ENCODE results near the gene ANKRD12. TPM values are rescaled to one million over a fixed set of nuclear protein-coding genes. Genes with fewer than 3 reads are reported as not detected.
"Not testable (repeated sequence)": the region's sequence is repeated elsewhere in the genome, so short reads cannot be mapped to it uniquely, and the experiment has no call there.

Gene ANKRD12
- total RNA-seq, 1 donor from 2014 or later: 47.2 TPM

DNA sequence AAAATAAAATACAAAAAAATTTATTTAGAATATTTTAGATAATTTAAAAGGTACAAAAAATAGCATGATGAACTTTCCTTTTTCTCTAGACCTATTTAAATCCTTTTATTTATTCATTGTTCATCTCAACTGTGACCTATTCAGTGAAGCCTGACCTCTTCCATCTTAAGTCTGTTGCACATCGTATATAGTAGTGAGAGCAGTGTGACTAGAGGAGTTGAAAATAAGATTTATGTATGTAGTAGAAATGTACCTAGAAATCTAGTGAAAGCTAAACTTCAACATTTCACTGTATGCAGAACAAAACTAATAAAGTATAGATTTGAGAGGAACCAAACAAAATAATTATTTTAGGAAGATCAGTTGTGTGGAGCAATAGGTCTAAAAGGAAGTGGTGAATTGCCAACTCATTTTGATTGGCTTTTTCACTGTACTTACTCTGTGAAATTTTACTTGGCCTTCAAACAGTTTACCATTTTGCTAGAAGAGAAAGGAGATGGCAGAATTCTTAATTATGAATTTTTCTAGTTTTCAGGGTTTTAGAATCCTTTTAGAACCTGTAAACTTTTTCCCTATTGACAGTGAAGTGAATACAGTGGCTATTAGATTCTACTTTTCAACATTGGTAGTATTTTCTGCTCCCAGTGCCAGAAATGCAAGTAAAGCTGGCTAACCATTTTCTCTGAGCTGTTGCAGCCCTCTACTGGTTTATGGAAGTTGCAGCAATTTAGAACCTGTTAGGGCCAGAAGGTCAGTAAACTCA, 11.0 kb downstream of the ANKRD12 start:
- DNase-seq: peak; percentile 55

DNA sequence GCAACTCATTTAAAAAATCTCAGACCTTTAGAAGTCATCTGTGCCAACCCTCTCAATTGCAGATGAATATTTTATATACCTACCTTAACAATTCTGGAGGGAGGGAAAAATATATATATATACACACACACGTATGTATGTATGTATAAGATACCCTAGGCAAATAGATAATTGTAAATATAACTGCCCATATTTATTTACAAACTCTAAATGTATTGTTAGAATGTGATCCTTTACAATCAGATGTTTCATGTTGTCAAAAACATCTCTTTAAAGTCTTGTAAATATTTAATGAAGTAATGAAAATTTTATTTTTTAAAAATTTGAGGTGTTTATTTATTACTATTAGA, 11.6 kb downstream of the ANKRD12 start:
- no peak for DNase-seq

DNA sequence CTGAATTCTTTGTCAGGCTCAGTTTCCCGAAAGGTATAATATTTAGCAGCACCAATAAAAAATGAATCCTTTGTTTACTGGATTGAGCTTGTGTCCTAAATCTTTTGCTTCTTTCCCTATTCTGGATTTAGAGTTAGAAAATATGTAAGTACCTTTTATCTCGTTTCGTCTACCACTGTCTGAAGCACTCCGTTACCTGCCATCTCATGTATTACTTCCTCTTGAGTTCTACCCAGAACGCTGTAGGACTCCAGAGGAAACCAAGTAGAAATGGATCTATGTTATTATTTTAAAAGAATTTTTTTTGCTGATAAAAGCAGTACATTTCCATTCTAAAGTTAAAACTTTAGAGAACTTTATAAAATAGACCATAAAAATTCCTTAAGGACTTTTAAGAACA, 13.5 kb downstream of the ANKRD12 start:
- no peak for DNase-seq

GRCh38 chr18:9153256-9153655, 16.7 kb downstream of the ANKRD12 start:
- no peak for DNase-seq

DNA sequence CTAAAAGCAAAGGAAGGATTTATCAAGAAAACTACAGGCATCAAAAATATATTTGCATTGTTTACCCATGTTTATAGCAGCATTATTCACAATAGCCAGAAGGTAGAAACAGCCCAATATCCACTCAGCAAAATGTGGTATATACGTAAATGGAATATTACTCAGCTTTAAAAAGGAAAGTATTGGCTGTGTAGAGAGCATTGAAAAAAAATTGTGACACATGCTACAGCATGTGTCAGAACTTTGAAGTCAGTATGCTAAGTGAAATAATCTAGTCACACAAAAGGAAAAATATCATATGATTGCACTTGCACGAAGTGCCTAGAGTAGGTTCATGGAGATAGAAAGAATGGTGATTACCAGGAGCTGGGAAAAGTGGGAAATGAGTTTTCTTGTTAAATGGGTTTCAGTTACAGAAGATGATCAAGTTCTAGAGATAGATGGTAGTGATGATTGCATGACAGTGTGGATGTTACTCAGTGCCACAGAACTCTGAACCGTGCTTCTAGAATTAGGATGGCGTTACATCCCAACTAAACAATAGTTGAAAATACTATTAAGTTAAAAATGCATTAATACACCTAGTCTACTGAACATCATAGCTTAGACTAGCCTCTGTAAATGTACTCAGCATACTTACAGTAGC, 20.1 kb downstream of the ANKRD12 start:
- no peak for DNase-seq

GRCh38 chr18:9157806-9158205, 21.2 kb downstream of the ANKRD12 start:
- DNase-seq: no peak

DNA sequence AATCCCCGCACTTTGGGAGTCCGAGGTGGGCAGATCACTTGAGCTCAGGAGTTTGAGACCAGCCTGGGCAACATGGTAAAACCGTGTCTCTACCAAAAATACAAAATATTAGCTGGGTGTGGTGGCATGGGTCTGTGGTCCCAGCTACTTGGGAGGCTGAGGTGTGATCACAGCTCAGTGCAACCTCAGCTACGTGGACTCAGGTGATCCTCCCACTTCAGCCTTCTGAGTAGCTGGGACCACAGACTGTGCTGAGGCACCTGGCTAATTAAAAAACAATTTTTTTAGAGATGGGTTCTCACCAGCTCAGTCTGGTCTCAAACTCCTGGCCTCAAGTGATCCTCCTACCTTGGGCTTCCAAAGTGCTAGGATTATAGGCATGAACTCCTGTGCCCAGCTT, 23.4 kb downstream of the ANKRD12 start:
- no peak for DNase-seq

GRCh38 chr18:9162663-9163062, 26.1 kb downstream of the ANKRD12 start:
- not testable (repeated sequence) for DNase-seq

DNA sequence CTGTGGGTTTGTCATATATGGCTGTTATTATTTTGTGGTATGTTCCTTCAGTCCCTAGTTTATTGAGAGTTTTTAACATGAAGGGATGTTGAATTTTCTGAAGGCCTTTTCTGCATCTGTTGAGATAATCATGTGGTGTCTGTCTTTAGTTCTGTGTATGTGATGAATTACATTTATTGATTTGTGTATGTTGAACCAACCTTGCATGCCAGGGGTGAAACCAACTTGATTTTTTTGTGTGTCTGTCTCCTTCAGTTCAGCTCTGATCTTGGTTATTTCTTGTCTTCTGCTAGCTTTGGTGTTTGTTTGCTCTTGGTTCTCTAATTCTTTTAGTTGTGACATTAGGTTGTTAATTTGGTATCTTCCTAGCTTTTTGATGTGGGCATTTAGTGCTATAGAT, 27.6 kb downstream of the ANKRD12 start:
- not testable (repeated sequence) for DNase-seq

DNA sequence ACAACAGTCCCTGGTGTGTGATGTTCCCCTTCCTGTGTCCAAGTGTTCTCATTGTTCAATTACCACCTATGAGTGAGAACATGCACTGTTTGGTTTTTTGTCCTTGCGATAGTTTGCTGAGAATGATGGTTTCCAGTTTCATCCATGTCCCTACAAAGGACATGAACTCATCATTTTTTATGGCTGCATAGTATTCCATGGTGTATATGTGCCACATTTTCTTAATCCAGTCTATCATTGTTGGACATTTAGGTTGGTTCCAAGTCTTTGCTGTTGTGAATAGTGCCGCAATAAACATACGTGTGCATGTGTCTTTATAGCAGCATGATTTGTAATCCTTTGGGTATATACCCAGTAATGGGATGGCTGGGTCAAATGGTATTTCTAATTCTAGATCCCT, 29.3 kb downstream of the ANKRD12 start:
- not testable (repeated sequence) for DNase-seq

GRCh38 chr18:9169515-9169914, 32.9 kb downstream of the ANKRD12 start:
- not testable (repeated sequence) for DNase-seq

DNA sequence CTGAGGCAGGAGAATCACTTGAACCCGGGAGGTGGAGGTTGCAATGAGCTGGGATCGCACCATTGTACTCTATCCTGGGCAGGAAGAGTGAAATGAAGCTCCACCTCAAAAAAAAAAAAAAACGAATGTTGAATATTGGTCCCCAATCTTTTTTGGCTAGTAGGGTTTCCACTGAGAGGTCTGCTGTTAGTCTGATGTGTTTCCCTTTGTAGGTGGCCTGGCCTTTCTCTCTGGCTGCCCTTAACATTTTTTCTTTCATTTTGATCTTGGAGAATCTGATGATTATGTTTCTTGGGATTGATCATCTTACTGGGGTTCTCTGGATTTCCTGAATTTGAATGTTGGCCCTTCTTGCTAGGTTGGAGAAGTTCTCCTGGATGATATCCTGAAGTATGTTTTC, 35.3 kb downstream of the ANKRD12 start:
- DNase-seq: not testable (repeated sequence)

GRCh38 chr18:9172506-9173127, 36.0 kb downstream of the ANKRD12 start:
- no peak for DNase-seq

DNA sequence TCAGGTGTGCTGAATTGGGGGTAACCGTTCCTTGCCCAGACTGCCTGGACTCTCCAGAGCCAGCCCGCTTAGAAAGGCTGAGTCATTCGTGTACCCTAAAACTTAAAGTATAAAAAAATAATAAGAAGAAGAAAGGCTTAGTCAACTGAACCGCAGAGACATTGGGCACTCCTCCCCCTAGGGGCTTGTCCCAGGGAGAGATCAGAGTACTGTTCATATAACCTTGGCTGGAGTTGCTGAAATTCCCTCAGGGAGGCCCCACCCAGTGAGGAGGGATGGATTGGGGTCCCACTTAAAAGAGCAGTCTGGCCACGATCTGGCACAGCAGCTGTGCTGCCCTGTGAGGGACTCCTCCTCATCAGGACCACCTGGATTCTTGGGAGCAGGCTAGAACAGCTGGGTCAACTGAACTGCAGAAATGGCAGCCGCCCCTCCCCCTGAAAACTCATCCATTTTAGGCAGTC, 37.2 kb downstream of the ANKRD12 start:
- no peak for DNase-seq

GRCh38 chr18:9174302-9174701, 37.7 kb downstream of the ANKRD12 start:
- DNase-seq: no peak

GRCh38 chr18:9175115-9175514, 38.5 kb downstream of the ANKRD12 start:
- DNase-seq: no peak

GRCh38 chr18:9177031-9177430, 40.5 kb downstream of the ANKRD12 start:
- DNase-seq: no peak

GRCh38 chr18:9177466-9177865, 40.9 kb downstream of the ANKRD12 start:
- DNase-seq: no peak

GRCh38 chr18:9178557-9178956, 42.0 kb downstream of the ANKRD12 start:
- no peak for DNase-seq

DNA sequence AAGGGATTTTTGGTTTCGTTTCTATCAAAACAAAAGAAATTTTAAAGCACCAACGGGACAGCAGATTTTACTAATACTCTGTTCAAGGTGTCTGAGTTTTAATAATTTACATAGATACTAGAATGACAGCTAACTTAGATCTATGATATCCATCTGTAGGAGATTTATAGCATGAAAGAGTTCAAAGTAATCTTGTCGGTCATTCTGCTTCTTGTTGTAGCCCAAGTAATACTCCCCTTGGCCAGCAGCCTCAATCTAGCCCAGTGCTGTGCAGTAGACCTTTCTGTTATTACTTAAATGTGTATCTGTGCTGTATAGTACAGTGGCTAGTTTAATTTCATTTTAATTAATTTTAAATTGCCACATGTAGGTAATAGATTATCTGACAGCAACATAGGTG, 44.7 kb downstream of the ANKRD12 start:
- DNase-seq: no peak

DNA sequence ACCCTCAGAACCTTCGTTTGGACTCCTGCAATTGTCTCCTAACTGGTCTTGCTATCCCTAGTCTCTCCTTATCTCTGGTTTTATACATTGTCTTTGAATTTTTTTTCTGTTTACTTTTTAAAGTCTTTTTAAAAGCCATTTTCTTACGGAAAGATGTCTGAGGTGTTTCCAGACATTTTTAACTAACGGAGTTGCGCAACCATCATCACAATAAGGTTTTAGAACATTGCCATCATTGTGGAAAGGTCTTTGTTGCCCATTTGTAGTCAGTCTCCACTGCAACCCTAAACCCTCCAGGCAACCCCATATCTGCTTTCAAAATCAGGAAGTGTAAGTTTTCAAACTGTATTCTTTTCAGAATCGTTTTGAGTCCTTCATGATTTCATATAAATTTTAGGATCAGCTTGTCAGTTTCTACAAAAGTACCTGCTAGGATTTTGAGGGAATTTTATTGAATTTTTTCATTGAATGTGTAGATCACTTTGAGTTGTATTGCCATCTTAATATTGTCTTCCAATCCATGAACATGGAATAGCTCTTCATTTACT, 46.3 kb downstream of the ANKRD12 start:
- no peak for DNase-seq

GRCh38 chr18:9184998-9185613, 48.5 kb downstream of the ANKRD12 start:
- no peak for DNase-seq

Measured in skin of body (tissue), 2 donors.